Kidney epithelial cell (primary cell): ENCODE results near the gene ANKRD10. TPM values are rescaled to one million over a fixed set of nuclear protein-coding genes. Genes with fewer than 3 reads are reported as not detected.

Experiments used
- DNase-seq: peaks from one replicate; pipeline ENCODE4 v3.0.0-alpha.2; 2010; ENCODE audit warnings: low read depth
- H3K27me3 ChIP-seq: 2 replicates; pipeline ENCODE4 v1.6.0; 2011; ENCODE audit warnings: low read length; ENCODE audit not compliant: control insufficient read depth, insufficient read depth
- H3K36me3 ChIP-seq: 2 replicates; pipeline ENCODE4 v1.5.1; 2011; ENCODE audit warnings: low read length; ENCODE audit not compliant: control insufficient read depth, insufficient read depth
- H3K4me3 ChIP-seq: 2 replicates; pipeline ENCODE4 v1.5.1; 2011; ENCODE audit warnings: low read depth, mild to moderate bottlenecking, control low read depth, low read length
- CTCF ChIP-seq: IDR thresholded peaks from 2 replicates; pipeline ENCODE4 v1.5.1; 2011; ENCODE audit warnings: mild to moderate bottlenecking, moderate library complexity, low read length, control low read depth, inconsistent platforms; ENCODE audit not compliant: insufficient read depth, poor library complexity, severe bottlenecking
- total RNA-seq: library from RNA; depleted of rRNA; stranded (reverse); fragments of >200 nt; gene quantifications from 2 replicates; pipeline ENCODE4 v1.2.3, GENCODE V29; 2015

Gene ANKRD10
- total RNA-seq, 1 donor from 2014 or later, result 72.4 TPM

GRCh38 chr13:110863685-110864084 is 51.2 kb downstream of the ANKRD10 start:
- Histone ChIP-seq H3K36me3 (no peaks in the 10 kb centered on the region), H3K27me3 (no peaks in the 10 kb centered on the region), H3K4me3 (no peak overlapping the region)
- no peak for DNase-seq
- TF ChIP-seq CTCF, result no peak

GRCh38 chr13:110860983-110861382 is 53.9 kb downstream of the ANKRD10 start:
- no peaks in the 10 kb centered on the region for H3K27me3 ChIP-seq
- H3K4me3 ChIP-seq, result no peak overlapping the region
- TF ChIP-seq CTCF, result no peak
- DNase-seq, result no peak
- no peaks in the 10 kb centered on the region for H3K36me3 ChIP-seq

- DNase-seq, result no peak
- TF ChIP-seq CTCF, result no peak
- no peaks in the 10 kb centered on the region for H3K27me3 ChIP-seq
Measured at GRCh38 chr13:110856942-110857835, 57.7 kb downstream of the ANKRD10 start.

GRCh38 chr13:110855363-110855762 is 59.5 kb downstream of the ANKRD10 start:
- H3K27me3 ChIP-seq, result no peaks in the 10 kb centered on the region
- no peak for DNase-seq
- H3K4me3 ChIP-seq, result no peak overlapping the region
- no peak for TF ChIP-seq CTCF
- H3K36me3 ChIP-seq, result no peaks in the 10 kb centered on the region

More at GRCh38 chr13:110856942-110857835, 57.7 kb downstream of the ANKRD10 start:
- H3K4me3 ChIP-seq, result no peak overlapping the region
- H3K36me3 ChIP-seq, result no peaks in the 10 kb centered on the region

GRCh38 chr13:110854866-110855265 is 60.0 kb downstream of the ANKRD10 start:
- no peak for DNase-seq
- no peak for TF ChIP-seq CTCF
- H3K4me3 ChIP-seq, result no peak overlapping the region
- H3K36me3 ChIP-seq, result no peaks in the 10 kb centered on the region
- H3K27me3 ChIP-seq, result no peaks in the 10 kb centered on the region
